Measurements from ENCODE around the gene CCDC148. TPM values are rescaled to one million over a fixed set of nuclear protein-coding genes. Genes with fewer than 3 reads are reported as not detected.

The CCDC148 gene
- total RNA-seq = 0.20 TPM in 1 of 2 replicates, not detected in the other

GRCh38 chr2:158456309-158457066 is at the start of gene CCDC148, which contains the start of gene PKP4:
CCDC148 (minus strand) TSS chr2:158456753; CDS start chr2:158456439, 314 bp downstream.
PKP4 (plus strand) TSS chr2:158456952; CDS start chr2:158533185, 76,233 bp downstream.

Other genes with a start within 250 kb of the CCDC148 start
- 29.5 and 31.3 TPM in 2 replicates for gene PKP4, start 199 bp upstream of the CCDC148 start, total RNA-seq